K562 (cell line): ENCODE data around the gene FILIP1L. TPM values are rescaled to one million over a fixed set of nuclear protein-coding genes. Genes with fewer than 3 reads are reported as not detected.

ENCODE experiments used
- CBX5 ChIP-seq: IDR thresholded peaks from 2 replicates; pipeline ENCODE4 v1.6.1; 2014; ENCODE audit warnings: low read depth, borderline replicate concordance
- CEBPG ChIP-seq, 3 experiments: fragments of 200-800 bp in 1 of 3; sonication (Bioruptor generic) in 1 of 3; sonication (generic) in 1 of 3; formaldehyde crosslinking in 1 of 3; IDR thresholded peaks in 2 of 3; conservative IDR thresholded peaks in 1 of 3; 2 replicates each; pipeline versions ENCODE4 v1.6.1 to v1.8.0; 2016 to 2022; ENCODE audit warnings: missing compliant biosample characterization in 2 of 3, missing genetic modification characterization in 2 of 3, mild to moderate bottlenecking in 1 of 3, missing genetic modification reagents in 1 of 3
- CXXC5 ChIP-seq: fragments of 250-450 bp; sonication (Bioruptor Pico); IDR thresholded peaks from 2 replicates; pipeline ENCODE4 v1.8.0; 2022; ENCODE audit warnings: inconsistent platforms, mild to moderate bottlenecking, moderate library complexity
- GATAD2B ChIP-seq: fragments of 450-650 bp; IDR thresholded peaks from 2 replicates; pipeline ENCODE4 v1.6.1; 2017; ENCODE audit warnings: mild to moderate bottlenecking, borderline replicate concordance
- HDAC2 ChIP-seq: fragments of 450-650 bp; IDR thresholded peaks from 2 replicates; pipeline ENCODE4 v1.6.1; 2016; ENCODE audit warnings: mild to moderate bottlenecking
- LARP7 ChIP-seq: fragments of 450-650 bp; IDR thresholded peaks from 2 replicates; pipeline ENCODE4 v1.6.1; 2016
- NELFE ChIP-seq: IDR thresholded peaks from 2 replicates; pipeline ENCODE4 v1.6.1; 2011; ENCODE audit warnings: mild to moderate bottlenecking; ENCODE audit not compliant: insufficient read depth, insufficient read length
- PHB ChIP-seq: fragments of 250-450 bp; sonication (Bioruptor Pico); IDR thresholded peaks from 2 replicates; pipeline ENCODE4 v1.5.0; 2021
- POLR2G ChIP-seq: fragments of 200-400 bp; formaldehyde crosslinking; IDR thresholded peaks from 2 replicates; pipeline ENCODE4 v1.6.1; 2017; ENCODE audit warnings: low read depth, mild to moderate bottlenecking, antibody characterized with exemption, low read length, moderate library complexity
- SAFB2 ChIP-seq: fragments of 200-400 bp; formaldehyde crosslinking; IDR thresholded peaks from 2 replicates; pipeline ENCODE4 v1.6.1; 2018; ENCODE audit warnings: borderline replicate concordance, low read length, low read depth, moderate library complexity; ENCODE audit not compliant: severe bottlenecking
- SIN3A ChIP-seq, 2 experiments: fragments of 150-350 bp in 1 of 2; IDR thresholded peaks; 2 replicates each; pipeline ENCODE4 v1.6.1; 2011 to 2016; ENCODE audit warnings: borderline replicate concordance in 2 of 2, low read depth in 2 of 2, low read length in 2 of 2, mild to moderate bottlenecking in 2 of 2, moderate library complexity in 2 of 2; ENCODE audit not compliant: control insufficient read depth in 1 of 2
- TRIM28 ChIP-seq: fragments of 450-650 bp; IDR thresholded peaks from 2 replicates; pipeline ENCODE4 v1.6.1; 2017
- ZBTB1 ChIP-seq: sonication (generic); formaldehyde crosslinking; IDR thresholded peaks from 2 replicates; pipeline ENCODE4 v1.8.1; 2023; ENCODE audit warnings: missing genetic modification reagents, low read depth, mild to moderate bottlenecking, borderline replicate concordance
- ZKSCAN8 ChIP-seq: fragments of 200-800 bp; sonication (Bioruptor generic); IDR thresholded peaks from 2 replicates; pipeline ENCODE4 v1.6.1; 2016; ENCODE audit warnings: missing genetic modification characterization, missing compliant biosample characterization
- ZNF551 ChIP-seq: fragments of 250-450 bp; sonication (Bioruptor Pico); IDR thresholded peaks from 2 replicates; pipeline ENCODE4 v1.5.0; 2021; ENCODE audit warnings: mild to moderate bottlenecking, moderate library complexity
- polyA plus RNA-seq, 8 experiments: library from polyadenylated mRNA; depleted of rRNA in 4 of 8; stranded (reverse) in 5 of 8; unstranded in 3 of 8; fragments of >200 nt; fragmentation: Nextera tagmentation in 2 of 8; fragmentation: Illumina TruSeq in 1 of 8; extraction: Ambion mirVana in 2 of 8; extraction: Trizol in 1 of 8; gene quantifications; 2 replicates each; pipeline versions ENCODE4 v1.2.1 to v1.2.3, GENCODE V29; 2011 to 2014; ENCODE audit warnings: inconsistent platforms in 1 of 8, missing spikeins in 1 of 8
- total RNA-seq, 7 experiments: library from RNA; depleted of rRNA in 6 of 7; stranded (reverse); fragments of >200 nt in 6 of 7; fragmentation: Illumina TruSeq in 2 of 7; extraction: Trizol in 2 of 7; gene quantifications; 2 replicates each; pipeline versions ENCODE4 v1.2.1 to v1.2.3, GENCODE V29; 2011 to 2021; ENCODE audit warnings: low replicate concordance in 1 of 7
- TF ChIP-seq, protein P1 (sequence below): fragments of 250-450 bp; sonication (Bioruptor Pico); IDR thresholded peaks from 2 replicates; pipeline ENCODE4 v1.4.0; 2020; ENCODE audit warnings: mild to moderate bottlenecking, moderate library complexity

The FILIP1L gene
- total and polyA plus RNA-seq, 9 of the 15 experiments (the other 6 are each of a cell fraction or from before 2014, with no cell fraction given) = 0.50 to 2.1 (median 1.1) TPM

DNA sequence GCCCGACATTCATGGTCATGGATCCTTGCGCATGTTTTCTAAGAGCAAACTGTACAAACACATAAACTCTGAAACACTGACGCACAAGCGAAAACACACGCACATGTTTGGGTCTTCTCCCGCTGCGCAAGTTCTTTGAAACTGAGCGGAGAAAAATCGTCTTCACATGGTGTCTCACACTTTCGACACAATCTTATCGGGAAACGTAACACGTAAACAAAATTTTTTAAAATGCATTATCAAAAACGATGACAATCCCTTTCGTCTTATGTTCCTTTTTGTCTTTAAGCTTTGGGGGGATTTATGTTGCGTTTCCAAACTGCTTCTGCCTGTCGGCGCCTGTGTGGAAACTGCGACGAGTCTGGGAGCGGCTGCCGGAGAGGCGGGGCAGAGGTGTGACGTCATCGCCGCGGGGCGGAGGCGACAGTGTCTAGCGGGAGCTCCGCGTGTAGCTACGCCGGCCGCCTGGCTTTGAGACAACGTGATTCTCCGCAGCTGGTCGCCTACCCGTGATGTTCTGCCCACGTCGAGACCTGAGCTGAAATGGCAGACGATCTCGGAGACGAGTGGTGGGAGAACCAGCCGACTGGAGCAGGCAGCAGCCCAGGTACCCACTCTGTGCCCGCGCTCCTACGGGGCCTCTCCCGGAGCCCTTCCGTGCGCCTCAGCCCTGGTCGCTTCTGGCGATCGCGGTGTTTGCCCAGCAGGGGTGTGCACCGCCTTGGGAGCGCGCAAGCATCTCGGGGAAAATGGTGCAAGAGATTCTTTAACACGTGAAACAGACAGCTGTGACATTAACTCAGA lies 296.7 kb downstream of the FILIP1L start, which contains the start of gene CMSS1 (continued):
- TF ChIP-seq CBX5 (no peak), ZKSCAN8 (0 out of 2 replicates have a peak, but pooled peaks have one; percentile 37), CXXC5 (CRISPR knock-in tag) (peak; percentile 87), LARP7 (no peak), PHB (CRISPR knock-in tag) (no peak), ZBTB1 (no peak), CEBPG (CRISPR knock-in tag; IDR thresholded peaks at IDR 0.05) (no peak), CEBPG (tag; conservative IDR thresholded peaks at IDR 0.05 in 1 of 2, IDR thresholded peaks at IDR 0.05 in 1 of 2) (no peak; a peak in 1 of 4 replicates), NELFE (no peak), TRIM28 (0 out of 2 replicates have a peak, but pooled peaks have one; percentile 39), HDAC2 (peak; percentile 83), SAFB2 (no peak), ZNF551 (CRISPR knock-in tag) (no peak), POLR2G (peak; percentile 91), SIN3A (IDR thresholded peaks at IDR 0.05; ENCODE audit: borderline replicate concordance in 2 of 2, control insufficient read depth in 1 of 2, low read depth in 2 of 2, low read length in 2 of 2) (peak; percentile 48 to 79; a peak in 3 of 4 replicates), GATAD2B (no peak)
- TF ChIP-seq, protein P1, sequence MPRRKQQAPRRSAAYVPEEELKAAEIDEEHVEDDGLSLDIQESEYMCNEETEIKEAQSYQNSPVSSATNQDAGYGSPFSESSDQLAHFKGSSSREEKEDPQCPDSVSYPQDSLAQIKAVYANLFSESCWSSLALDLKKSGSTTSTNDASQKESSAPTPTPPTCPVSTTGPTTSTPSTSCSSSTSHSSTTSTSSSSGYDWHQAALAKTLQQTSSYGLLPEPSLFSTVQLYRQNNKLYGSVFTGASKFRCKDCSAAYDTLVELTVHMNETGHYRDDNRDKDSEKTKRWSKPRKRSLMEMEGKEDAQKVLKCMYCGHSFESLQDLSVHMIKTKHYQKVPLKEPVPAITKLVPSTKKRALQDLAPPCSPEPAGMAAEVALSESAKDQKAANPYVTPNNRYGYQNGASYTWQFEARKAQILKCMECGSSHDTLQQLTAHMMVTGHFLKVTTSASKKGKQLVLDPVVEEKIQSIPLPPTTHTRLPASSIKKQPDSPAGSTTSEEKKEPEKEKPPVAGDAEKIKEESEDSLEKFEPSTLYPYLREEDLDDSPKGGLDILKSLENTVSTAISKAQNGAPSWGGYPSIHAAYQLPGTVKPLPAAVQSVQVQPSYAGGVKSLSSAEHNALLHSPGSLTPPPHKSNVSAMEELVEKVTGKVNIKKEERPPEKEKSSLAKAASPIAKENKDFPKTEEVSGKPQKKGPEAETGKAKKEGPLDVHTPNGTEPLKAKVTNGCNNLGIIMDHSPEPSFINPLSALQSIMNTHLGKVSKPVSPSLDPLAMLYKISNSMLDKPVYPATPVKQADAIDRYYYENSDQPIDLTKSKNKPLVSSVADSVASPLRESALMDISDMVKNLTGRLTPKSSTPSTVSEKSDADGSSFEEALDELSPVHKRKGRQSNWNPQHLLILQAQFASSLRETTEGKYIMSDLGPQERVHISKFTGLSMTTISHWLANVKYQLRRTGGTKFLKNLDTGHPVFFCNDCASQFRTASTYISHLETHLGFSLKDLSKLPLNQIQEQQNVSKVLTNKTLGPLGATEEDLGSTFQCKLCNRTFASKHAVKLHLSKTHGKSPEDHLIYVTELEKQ (CRISPR knock-in tag) = no peak
